GM12878 (cell line): ENCODE data around the gene FARS2. TPM values are rescaled to one million over a fixed set of nuclear protein-coding genes. Genes with fewer than 3 reads are reported as not detected.

Experiments
- ATAC-seq: fragments of 200-7000 bp; cut with Tn5 transposase; 3 replicates; pipeline ENCODE4 v1.9.1; 2020; ENCODE audit warnings: mild to moderate bottlenecking, moderate library complexity
- BruUV-seq: library from RNA; stranded (reverse); fragments of 400-500 nt; replicated peaks from 2 replicates; lab custom pipeline; 2021; lab: Mats Ljungman, UMichigan
- CTCF ChIA-PET: fragments of 300-600 bp; sonication (Branson Sonifier 250); formaldehyde crosslinking; extraction: SDS; loops from one replicate; lab custom pipeline; 2021; ENCODE audit warnings: inconsistent platforms; lab: Yijun Ruan, JAX
- POLR2A ChIA-PET: fragments of 350-600 bp; formaldehyde crosslinking; extraction: SDS; loops from one replicate; lab custom pipeline; 2021; ENCODE audit warnings: inconsistent platforms; lab: Charles Lee
- RAD21 ChIA-PET: fragments of 300-600 bp; sonication (Branson Sonifier 250); formaldehyde crosslinking; loops from one replicate; lab custom pipeline; 2023; ENCODE audit warnings: antibody characterized with exemption; ENCODE audit not compliant: unreplicated experiment; lab: Charles Lee
- SMC1A ChIA-PET: fragments of 300-600 bp; sonication (Branson Sonifier 250); formaldehyde crosslinking; loops from one replicate; lab custom pipeline; 2023; ENCODE audit not compliant: unreplicated experiment, uncharacterized antibody; lab: Charles Lee
- DNase-seq: peaks from one replicate; pipeline ENCODE4 v3.0.0-alpha.2; 2011; ENCODE audit warnings: low read depth, low spot score
- FAIRE-seq: peaks from 3 replicates; lab custom pipeline; 2011; peaks lifted over from hg19 to GRCh38; lab: Jason Lieb, UNC
- H2AFZ ChIP-seq: 2 replicates; pipeline ENCODE4 v1.6.0; 2011; ENCODE audit warnings: low read depth, low read length, control low read depth; ENCODE audit not compliant: control insufficient read depth
- H3K27ac ChIP-seq: 2 replicates; pipeline ENCODE4 v1.5.1; 2011; ENCODE audit warnings: control low read depth; ENCODE audit not compliant: control insufficient read depth, insufficient read depth
- H3K27me3 ChIP-seq, 2 experiments: replicated peaks in 1 of 2; 2 replicates each; pipeline versions ENCODE4 v1.6.0 to v1.6.1; 2011; ENCODE audit warnings: low read length in 1 of 2; ENCODE audit not compliant: control insufficient read depth in 2 of 2, insufficient read depth in 2 of 2
- H3K36me3 ChIP-seq, 2 experiments: 2 replicates each; pipeline ENCODE4 v1.5.1; 2011; ENCODE audit warnings: low read length in 1 of 2; ENCODE audit not compliant: control insufficient read depth in 2 of 2, insufficient read depth in 2 of 2
- H3K4me1 ChIP-seq: 2 replicates; pipeline ENCODE4 v1.6.1; 2011; ENCODE audit warnings: mild to moderate bottlenecking, low read length, moderate library complexity, mixed read lengths; ENCODE audit not compliant: control insufficient read depth, insufficient read depth
- H3K4me2 ChIP-seq: 2 replicates; pipeline ENCODE4 v1.6.0; 2011; ENCODE audit warnings: control low read depth; ENCODE audit not compliant: control insufficient read depth, insufficient read depth
- H3K4me3 ChIP-seq: fragments of 200-600 bp; sonication (generic); 2 replicates; pipeline ENCODE4 v1.5.1; 2016
- H3K79me2 ChIP-seq: 2 replicates; pipeline ENCODE4 v1.6.0; 2011; ENCODE audit warnings: low read length; ENCODE audit not compliant: control insufficient read depth, insufficient read depth
- H3K9ac ChIP-seq: 2 replicates; pipeline ENCODE4 v1.8.0; 2011; ENCODE audit warnings: low read length, control low read depth, mixed read lengths; ENCODE audit not compliant: control insufficient read depth, insufficient read depth
- H3K9me3 ChIP-seq: replicated peaks from 3 replicates; pipeline ENCODE4 v1.5.1; 2011; ENCODE audit warnings: mild to moderate bottlenecking, low read length; ENCODE audit not compliant: control insufficient read depth, insufficient read depth
- H4K20me1 ChIP-seq: 2 replicates; pipeline ENCODE4 v1.6.0; 2011; ENCODE audit not compliant: control insufficient read depth, insufficient read depth
- NFYA ChIP-seq: IDR thresholded peaks from 2 replicates; pipeline ENCODE4 v1.6.1; 2011; ENCODE audit warnings: low read depth, mild to moderate bottlenecking, low read length, improper control_type of control experiment, borderline replicate concordance
- POLR2AphosphoS2 ChIP-seq: IDR thresholded peaks from 2 replicates; pipeline ENCODE4 v1.6.1; 2011; ENCODE audit warnings: low read depth, mild to moderate bottlenecking, low read length, improper control_type of control experiment, moderate library complexity
- RFX5 ChIP-seq: IDR thresholded peaks from 2 replicates; pipeline ENCODE4 v1.6.1; 2011; ENCODE audit warnings: low read depth, low read length, improper control_type of control experiment
- STAT3 ChIP-seq: IDR thresholded peaks from 2 replicates; pipeline ENCODE4 v1.6.1; 2011; ENCODE audit warnings: low read depth, low read length, improper control_type of control experiment
- WGBS: methylation state at CpG from one replicate; pipeline ENCODE4 v1.1.6; 2016; ENCODE audit warnings: low lambda C conversion rate; ENCODE audit not compliant: insufficient replicate concordance, insufficient coverage; ENCODE audit errors: missing lambda C conversion rate; 5-methylcytosine and 5-hydroxymethylcytosine counted together
- in situ Hi-C: fragments of 300-500 bp; cut with MboI; formaldehyde crosslinking; loops from 9 replicates; pipeline ENCODE4 v1.14.3; 2018; ENCODE audit warnings: mixed read lengths
- intact Hi-C: fragments of 100-400 bp; cut with micrococcal nuclease; formaldehyde crosslinking; loops from one replicate; pipeline ENCODE4 v1.14.2; 2022; ENCODE audit not compliant: unreplicated experiment
- polyA plus RNA-seq, 11 experiments: library from polyadenylated mRNA; depleted of rRNA in 4 of 11; unstranded in 6 of 11; stranded (reverse) in 5 of 11; fragments of >200 nt; fragmentation: Nextera tagmentation in 4 of 11; fragmentation: Illumina TruSeq in 1 of 11; extraction: Ambion mirVana in 4 of 11; extraction: Trizol in 1 of 11; gene quantifications; 1 replicate in 1 of 11; 2 replicates in 10 of 11; pipeline versions ENCODE4 v1.2.1 to v1.2.3, GENCODE V29; 2011 to 2016; ENCODE audit warnings: inconsistent platforms in 2 of 11, missing spikeins in 2 of 11, low read depth in 1 of 11
- total RNA-seq, 4 experiments: library from RNA; depleted of rRNA in 3 of 4; stranded (reverse); fragments of >200 nt in 3 of 4; fragmentation: Illumina TruSeq in 1 of 4; extraction: Trizol in 1 of 4; gene quantifications; 2 replicates each; pipeline versions ENCODE4 v1.2.1 to v1.2.3, GENCODE V29; 2013 to 2021
- TF ChIP-seq, protein P1 (sequence below), 3 experiments: IDR thresholded peaks in 2 of 3; conservative IDR thresholded peaks in 1 of 3; 2 replicates each; pipeline ENCODE4 v1.5.1; 2011; ENCODE audit warnings: low read depth in 3 of 3, low read length in 3 of 3, mild to moderate bottlenecking in 3 of 3, control low read depth in 2 of 3, moderate library complexity in 2 of 3, inconsistent platforms in 1 of 3, mixed read lengths in 1 of 3; ENCODE audit not compliant: control insufficient read depth in 2 of 3, insufficient read depth in 1 of 3; ENCODE audit errors: extremely low read depth in 1 of 3

Gene FARS2
- total and polyA plus RNA-seq, 10 of the 15 experiments (the other 5 are each of a cell fraction or from before 2014, with no cell fraction given): 16.8 to 46.7 (median 25.6) TPM

- SMC1A ChIA-PET: interaction anchor here (0.9 to 1.0 kb wide), 2 partner anchors 10 to 245 kb away, joined by 3 to 4 read pairs; no protein-coding TSS in a partner anchor
- Histone ChIP-seq H3K9me3 (no peaks in the 10 kb centered on the region), H3K4me2 (no peak overlapping the region), H3K27me3 (no peaks in the 10 kb centered on the region), H2AFZ (no peak overlapping the region), H3K4me1 (no peaks in the 10 kb centered on the region), H3K9ac (no peak overlapping the region), H3K79me2 (no peaks in the 10 kb centered on the region), H3K36me3 (no peaks in the 10 kb centered on the region), H3K27ac (no peak overlapping the region), H4K20me1 (no peaks in the 10 kb centered on the region), H3K4me3 (no peak overlapping the region)
- FAIRE-seq: no peak
- 60% methylated on average over 6 of the region's 6 CpGs for WGBS
- in situ Hi-C loops (no loop called here), intact Hi-C loops (no loop called here)
- RAD21 ChIA-PET: no interaction called here
- no peak for DNase-seq
- ATAC-seq: no peak
- no TSS peak for BruUV-seq
- POLR2A ChIA-PET: no interaction called here
- TF ChIP-seq NFYA (no peak), POLR2AphosphoS2 (no peak), STAT3 (no peak), RFX5 (no peak)
- TF ChIP-seq, protein P1, sequence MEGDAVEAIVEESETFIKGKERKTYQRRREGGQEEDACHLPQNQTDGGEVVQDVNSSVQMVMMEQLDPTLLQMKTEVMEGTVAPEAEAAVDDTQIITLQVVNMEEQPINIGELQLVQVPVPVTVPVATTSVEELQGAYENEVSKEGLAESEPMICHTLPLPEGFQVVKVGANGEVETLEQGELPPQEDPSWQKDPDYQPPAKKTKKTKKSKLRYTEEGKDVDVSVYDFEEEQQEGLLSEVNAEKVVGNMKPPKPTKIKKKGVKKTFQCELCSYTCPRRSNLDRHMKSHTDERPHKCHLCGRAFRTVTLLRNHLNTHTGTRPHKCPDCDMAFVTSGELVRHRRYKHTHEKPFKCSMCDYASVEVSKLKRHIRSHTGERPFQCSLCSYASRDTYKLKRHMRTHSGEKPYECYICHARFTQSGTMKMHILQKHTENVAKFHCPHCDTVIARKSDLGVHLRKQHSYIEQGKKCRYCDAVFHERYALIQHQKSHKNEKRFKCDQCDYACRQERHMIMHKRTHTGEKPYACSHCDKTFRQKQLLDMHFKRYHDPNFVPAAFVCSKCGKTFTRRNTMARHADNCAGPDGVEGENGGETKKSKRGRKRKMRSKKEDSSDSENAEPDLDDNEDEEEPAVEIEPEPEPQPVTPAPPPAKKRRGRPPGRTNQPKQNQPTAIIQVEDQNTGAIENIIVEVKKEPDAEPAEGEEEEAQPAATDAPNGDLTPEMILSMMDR (IDR thresholded peaks at IDR 0.05 in 2 of 3, conservative IDR thresholded peaks at IDR 0.05 in 1 of 3; ENCODE audit: control insufficient read depth in 2 of 3, extremely low read depth in 1 of 3, insufficient read depth in 1 of 3, low read depth in 3 of 3, low read length in 3 of 3): no peak
- CTCF ChIA-PET: interaction anchor here (1.0 to 2.3 kb wide), 4 partner anchors 8 to 245 kb away, joined by 3 to 8 read pairs (median 6); no protein-coding TSS in a partner anchor
Measured at GRCh38 chr6:5389086-5389745, 127.9 kb downstream of the FARS2 start.
